Type B pancreatic cell (in vitro differentiated cells): Measurements from ENCODE around the gene ATP10B. TPM values are rescaled to one million over a fixed set of nuclear protein-coding genes. Genes with fewer than 3 reads are reported as not detected.

ENCODE experiments used
- DNase-seq: peaks from one replicate; pipeline ENCODE4 v3.0.0; 2021; ENCODE audit warnings: mixed read lengths; ENCODE audit not compliant: unreplicated experiment; ENCODE audit errors: extremely low spot score
- H3K27ac Mint-ChIP-seq: 2 replicates; pipeline ENCODE4 v1.8.0; 2021; ENCODE audit warnings: mild to moderate bottlenecking, mixed read lengths
- H3K27me3 Mint-ChIP-seq: 2 replicates; pipeline ENCODE4 v1.8.0; 2021; ENCODE audit warnings: mixed read lengths
- H3K36me3 Mint-ChIP-seq: 2 replicates; pipeline ENCODE4 v1.8.0; 2021; ENCODE audit warnings: mixed read lengths
- H3K4me1 Mint-ChIP-seq: one replicate; pipeline ENCODE4 v1.8.0; 2021; ENCODE audit warnings: mixed read lengths; ENCODE audit not compliant: unreplicated experiment
- H3K4me3 Mint-ChIP-seq: 2 replicates; pipeline ENCODE4 v1.8.0; 2021; ENCODE audit warnings: mild to moderate bottlenecking, mixed read lengths
- H3K9me3 Mint-ChIP-seq: 2 replicates; pipeline ENCODE4 v1.8.0; 2021; ENCODE audit warnings: mixed read lengths
- total RNA-seq: library from RNA; stranded (reverse); gene quantifications from 2 replicates; pipeline ENCODE4 v1.2.1, GENCODE V29; 2021; ENCODE audit warnings: low replicate concordance
- TF ChIP-seq, protein P1 (sequence below): fragments of 200-600 bp; sonication (generic); conservative IDR thresholded peaks from 2 replicates; pipeline ENCODE4 v1.5.0; 2021; ENCODE audit warnings: antibody characterized with exemption, mild to moderate bottlenecking

Gene ATP10B
- total RNA-seq, 1 donor from 2014 or later = 4.0 TPM

DNA sequence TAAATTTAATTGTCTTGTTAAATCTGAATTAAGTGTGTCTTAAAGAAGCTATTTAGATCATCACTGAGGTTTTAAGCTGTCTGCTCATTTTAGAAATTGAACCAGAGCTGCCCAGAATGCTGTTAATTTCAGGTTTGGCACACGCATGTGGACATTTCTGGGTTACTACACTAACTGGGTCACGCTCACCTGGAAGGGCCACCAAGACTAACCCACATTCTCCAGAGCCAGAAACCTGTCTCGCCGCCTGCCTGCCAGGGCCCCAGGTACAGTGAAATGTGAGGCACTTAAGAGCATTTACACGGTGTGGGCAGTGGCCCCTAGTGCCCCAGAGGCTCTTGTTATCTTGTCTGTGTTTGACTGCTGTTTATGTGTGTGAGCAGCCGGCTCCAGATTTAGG is 46.6 kb downstream of the ATP10B start:
- Mint-ChIP-seq H3K4me1 (no peaks in the 10 kb centered on the region), H3K4me3 (no peak overlapping the region)

DNA sequence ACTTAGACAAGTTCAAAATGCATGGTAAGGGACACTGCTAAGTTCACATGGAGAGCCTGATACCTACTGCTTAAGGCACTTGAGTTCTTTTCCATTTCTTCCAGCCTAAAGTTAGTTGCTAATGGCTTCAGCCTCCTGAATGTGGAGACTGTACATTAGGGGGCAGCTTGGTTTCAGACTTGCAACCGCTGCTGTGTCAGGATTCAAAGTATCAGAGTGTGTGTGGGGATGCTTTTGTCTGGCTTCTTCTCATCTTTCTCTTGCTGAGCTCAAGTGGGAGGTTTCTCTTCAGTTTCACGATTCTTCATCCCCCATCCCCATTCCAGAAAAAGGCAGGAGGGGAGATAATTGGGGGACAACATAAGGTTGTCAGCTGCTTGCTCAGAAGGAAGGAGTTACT is 49.4 kb downstream of the ATP10B start:
- DNase-seq = no peak
- Mint-ChIP-seq H3K27ac (no peak overlapping the region), H3K36me3 (no peaks in the 10 kb centered on the region), H3K4me1 (no peaks in the 10 kb centered on the region), H3K9me3 (no peaks in the 10 kb centered on the region), H3K27me3 (no peaks in the 10 kb centered on the region), H3K4me3 (no peak overlapping the region)
- TF ChIP-seq, protein P1, sequence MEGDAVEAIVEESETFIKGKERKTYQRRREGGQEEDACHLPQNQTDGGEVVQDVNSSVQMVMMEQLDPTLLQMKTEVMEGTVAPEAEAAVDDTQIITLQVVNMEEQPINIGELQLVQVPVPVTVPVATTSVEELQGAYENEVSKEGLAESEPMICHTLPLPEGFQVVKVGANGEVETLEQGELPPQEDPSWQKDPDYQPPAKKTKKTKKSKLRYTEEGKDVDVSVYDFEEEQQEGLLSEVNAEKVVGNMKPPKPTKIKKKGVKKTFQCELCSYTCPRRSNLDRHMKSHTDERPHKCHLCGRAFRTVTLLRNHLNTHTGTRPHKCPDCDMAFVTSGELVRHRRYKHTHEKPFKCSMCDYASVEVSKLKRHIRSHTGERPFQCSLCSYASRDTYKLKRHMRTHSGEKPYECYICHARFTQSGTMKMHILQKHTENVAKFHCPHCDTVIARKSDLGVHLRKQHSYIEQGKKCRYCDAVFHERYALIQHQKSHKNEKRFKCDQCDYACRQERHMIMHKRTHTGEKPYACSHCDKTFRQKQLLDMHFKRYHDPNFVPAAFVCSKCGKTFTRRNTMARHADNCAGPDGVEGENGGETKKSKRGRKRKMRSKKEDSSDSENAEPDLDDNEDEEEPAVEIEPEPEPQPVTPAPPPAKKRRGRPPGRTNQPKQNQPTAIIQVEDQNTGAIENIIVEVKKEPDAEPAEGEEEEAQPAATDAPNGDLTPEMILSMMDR = no peak

More for the DNA sequence above, 46.6 kb downstream of the ATP10B start:
- no peak overlapping the region for H3K27ac Mint-ChIP-seq
- no peaks in the 10 kb centered on the region for H3K36me3 Mint-ChIP-seq
- H3K9me3 Mint-ChIP-seq = no peaks in the 10 kb centered on the region
- TF ChIP-seq, protein P1 = no peak
- no peak for DNase-seq
- H3K27me3 Mint-ChIP-seq = no peaks in the 10 kb centered on the region

DNA sequence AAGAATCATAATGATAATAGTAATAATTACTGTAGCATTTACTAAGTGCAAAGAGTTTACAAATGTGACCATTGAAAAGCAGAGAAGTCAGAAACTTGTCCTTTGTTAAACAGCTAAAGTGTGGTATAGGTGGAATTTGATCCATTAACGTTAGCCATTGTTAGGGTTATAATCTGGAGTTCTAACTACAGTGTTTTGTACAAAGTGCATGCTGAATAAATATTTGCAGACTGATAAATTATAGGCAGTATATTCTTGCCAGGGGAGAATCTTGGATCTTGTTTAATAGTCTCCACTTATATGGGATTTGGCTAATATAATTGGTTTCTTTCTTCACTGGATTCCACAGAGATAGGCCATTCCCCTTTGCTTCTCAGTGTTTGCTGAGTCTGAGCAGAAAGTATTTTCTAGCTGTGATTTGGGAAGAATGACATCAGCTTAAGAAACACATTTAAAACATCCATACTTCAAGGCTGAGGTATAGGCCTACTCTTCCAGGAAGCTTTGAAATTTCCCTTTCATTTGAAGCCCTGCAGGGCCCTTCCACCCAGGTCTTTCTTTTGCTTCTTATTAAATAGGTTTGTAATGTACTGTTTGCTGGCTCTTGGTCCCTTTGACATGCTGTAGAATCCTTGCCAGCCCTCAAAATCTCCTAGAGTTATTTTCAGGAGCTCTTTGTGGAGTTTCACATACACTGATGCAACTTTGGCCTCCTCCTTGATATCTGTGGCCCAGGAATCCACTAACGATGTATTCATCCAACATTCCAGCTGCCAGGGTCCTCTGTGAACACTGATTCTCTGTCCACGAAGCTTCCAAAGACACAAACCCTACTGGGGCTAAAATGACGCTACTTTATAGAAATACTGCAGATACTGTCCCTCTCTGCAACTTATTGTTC is 51.4 kb downstream of the ATP10B start:
- Mint-ChIP-seq H3K27me3 (no peaks in the 10 kb centered on the region), H3K4me3 (no peak overlapping the region), H3K9me3 (no peaks in the 10 kb centered on the region), H3K36me3 (no peaks in the 10 kb centered on the region), H3K27ac (no peak overlapping the region), H3K4me1 (no peaks in the 10 kb centered on the region)
- TF ChIP-seq, protein P1 = no peak
- no peak for DNase-seq

DNA sequence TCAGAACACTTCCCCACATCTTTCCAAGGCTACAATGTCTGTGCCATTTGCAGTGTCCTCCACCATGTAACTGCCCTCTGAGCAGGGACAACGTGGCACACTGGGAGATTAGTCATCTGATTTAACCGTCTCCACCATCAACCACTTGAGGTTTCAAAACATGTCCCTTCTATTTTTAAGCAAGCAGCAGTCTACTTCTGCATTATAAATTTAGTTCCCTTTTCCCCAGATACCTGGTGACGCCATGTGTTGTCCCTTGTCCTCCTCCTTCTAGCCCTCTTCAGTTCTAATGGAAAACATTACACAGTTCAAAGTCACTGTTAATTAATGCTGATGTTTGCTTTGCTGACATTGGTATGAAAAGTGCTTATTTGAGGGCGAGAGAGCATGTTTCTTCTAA is 52.8 kb downstream of the ATP10B start:
- Mint-ChIP-seq H3K9me3 (no peaks in the 10 kb centered on the region), H3K27ac (no peak overlapping the region), H3K4me1 (no peaks in the 10 kb centered on the region), H3K27me3 (no peaks in the 10 kb centered on the region), H3K36me3 (no peaks in the 10 kb centered on the region), H3K4me3 (no peak overlapping the region)
- DNase-seq = no peak
- TF ChIP-seq, protein P1 = no peak

DNA sequence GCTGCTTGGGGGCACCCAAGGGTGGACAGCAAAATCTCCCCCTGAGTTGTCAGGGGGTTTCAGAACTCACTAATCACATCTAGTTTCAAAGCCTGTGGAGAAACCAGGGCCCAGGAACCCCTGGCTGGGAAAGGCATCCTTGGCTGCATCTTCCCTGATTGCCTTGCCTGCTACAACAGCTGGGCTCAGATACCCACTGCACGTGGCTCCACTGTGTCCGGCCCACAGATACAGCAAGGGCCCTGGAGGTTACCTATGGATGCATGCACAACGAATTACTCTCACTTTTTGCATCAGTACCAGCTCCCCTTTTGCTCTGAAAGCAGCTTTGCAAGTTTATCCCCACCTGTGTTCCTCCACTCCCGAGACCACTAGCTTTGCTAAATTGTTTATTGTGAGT is 55.0 kb downstream of the ATP10B start:
- no peak overlapping the region for H3K27ac Mint-ChIP-seq
- no peak overlapping the region for H3K4me3 Mint-ChIP-seq
- H3K9me3 Mint-ChIP-seq = no peaks in the 10 kb centered on the region
- H3K4me1 Mint-ChIP-seq = no peaks in the 10 kb centered on the region
- no peaks in the 10 kb centered on the region for H3K27me3 Mint-ChIP-seq
- TF ChIP-seq, protein P1 = no peak
- no peak for DNase-seq
- no peaks in the 10 kb centered on the region for H3K36me3 Mint-ChIP-seq
